Stimulated activated CD8-positive, alpha-beta memory T cell treated with anti-CD3 and anti-CD28 coated beads, Interleukin-7, amount 100 ng/mL, for 48 hours (primary cell): ENCODE measurements around the gene MOB3A.

Experiments used
- DNase-seq, 2 donors: peaks; one replicate each; pipeline ENCODE4 v3.0.0-alpha.2; 2020; ENCODE audit warnings: low read depth in 1 of 2; ENCODE audit errors: extremely low read depth in 1 of 2

Gene MOB3A

DNA sequence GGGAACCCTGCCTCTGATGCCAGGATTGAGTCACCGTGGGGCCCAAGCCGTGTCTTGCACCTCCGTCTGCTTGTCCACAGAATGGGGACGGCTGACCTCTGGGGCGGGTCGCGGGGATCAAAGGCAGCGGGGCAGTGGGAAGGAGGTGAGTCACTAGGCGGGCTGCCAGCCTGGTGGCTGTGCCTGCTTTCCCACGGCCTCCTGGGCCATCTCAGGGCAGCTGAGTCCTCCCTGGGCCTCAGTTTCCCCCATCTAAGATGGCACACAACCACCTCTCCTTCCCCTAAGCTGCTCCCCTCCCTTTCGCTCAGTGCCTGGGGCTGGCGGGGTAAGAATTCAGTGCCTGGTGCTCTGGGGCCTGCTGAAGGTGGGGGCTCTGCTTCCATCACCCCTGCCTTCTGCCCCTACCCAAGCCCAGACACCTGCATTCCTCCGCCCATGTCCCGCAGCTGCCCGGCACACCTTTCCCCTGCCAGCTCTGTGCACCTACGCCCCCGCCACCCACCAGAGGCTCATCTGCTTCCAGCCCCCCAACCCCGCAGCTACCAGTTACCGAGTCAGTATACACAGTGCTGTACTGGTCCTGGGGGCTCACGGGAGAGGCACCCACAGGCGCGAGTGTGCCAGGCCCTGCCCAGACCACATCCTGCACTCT is 48.5 kb downstream of the MOB3A start:
- DNase-seq, result no peak

DNA sequence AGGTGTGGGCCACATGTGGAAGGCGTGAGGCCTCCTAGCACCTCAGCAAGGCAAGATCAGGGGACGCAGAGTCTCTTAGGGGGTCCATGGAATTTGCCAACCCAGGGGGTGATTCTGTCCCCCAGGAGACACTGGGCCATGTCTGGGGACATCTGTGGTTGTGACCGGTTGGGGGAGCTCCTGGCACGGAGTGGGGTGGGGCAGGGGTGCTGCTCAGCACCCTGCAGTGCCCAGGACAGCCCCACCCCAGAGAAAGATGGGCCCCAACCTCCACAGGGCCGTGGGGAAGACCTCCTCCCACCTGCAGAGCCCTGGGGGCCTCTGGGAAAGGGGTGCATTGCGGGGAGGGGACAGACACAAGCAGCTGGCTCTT is 49.1 kb downstream of the MOB3A start:
- DNase-seq, result no peak

DNA sequence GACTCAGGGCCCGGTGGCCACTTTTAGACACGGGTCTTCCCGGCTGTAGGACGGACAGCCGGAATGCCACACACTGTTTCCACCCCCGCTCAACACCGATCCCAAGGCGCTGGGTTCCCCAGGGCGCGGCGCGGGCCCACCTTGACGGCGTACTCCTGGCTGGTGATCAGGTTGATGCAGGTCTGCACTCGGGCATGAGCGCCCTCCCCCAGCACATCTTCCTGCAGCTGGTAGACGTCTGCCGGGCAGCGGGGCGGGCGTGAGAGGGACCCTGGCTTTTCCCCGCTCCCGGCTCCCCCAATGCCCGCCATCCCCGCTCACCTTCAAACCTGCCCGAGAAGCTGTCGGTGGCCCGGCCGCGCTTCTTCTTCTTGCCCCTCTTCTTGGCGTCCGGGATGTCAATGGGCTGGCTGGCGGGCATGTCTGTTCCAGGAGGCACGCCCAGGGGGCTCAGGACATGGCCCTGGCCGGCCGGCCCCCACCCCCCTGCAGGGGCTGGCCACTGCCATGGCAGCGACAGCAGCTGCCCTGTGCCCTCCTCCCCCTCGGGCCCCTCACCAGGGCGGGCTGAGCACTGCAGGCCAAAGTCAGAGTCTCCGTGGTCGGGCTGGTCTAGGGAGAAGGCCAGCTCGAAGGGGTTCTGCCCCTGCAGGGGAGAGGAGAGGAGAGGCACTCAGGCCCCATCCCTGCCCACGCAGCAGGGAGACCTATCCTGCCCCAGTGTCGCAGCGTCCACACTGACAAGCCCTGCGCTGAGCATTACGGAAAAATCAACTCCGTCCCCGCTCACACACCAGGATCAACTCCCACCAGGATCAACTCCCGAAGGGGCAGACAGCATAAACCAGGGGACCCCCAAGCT is 49.8 kb downstream of the MOB3A start:
- no peak for DNase-seq

DNA sequence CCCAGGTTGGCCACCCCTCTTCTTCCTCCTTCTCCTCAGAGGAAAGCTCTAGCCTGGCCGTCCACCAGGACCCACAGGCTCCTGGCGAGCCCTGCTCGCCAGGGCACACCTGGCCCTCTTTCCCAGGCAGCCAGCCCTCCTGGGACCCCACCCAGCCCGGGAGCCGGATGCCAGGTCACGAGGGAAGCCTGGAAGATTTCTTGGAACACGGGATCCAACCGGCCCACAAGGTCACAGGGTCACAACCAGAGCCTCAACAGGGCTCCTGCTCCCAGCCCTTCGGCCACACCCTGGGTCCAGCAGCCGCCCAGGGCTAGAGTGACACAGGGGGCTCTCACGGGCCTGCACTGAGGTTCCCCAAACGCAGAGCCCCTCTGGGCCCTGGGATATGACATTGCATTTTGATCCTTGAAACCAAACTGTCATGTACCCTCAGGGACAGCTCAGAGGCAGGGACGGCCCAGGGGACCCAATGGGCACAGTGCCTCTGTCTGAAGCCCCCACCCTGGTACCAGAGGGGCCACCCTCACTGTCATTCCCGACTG is 50.6 kb downstream of the MOB3A start:
- no peak for DNase-seq

DNA sequence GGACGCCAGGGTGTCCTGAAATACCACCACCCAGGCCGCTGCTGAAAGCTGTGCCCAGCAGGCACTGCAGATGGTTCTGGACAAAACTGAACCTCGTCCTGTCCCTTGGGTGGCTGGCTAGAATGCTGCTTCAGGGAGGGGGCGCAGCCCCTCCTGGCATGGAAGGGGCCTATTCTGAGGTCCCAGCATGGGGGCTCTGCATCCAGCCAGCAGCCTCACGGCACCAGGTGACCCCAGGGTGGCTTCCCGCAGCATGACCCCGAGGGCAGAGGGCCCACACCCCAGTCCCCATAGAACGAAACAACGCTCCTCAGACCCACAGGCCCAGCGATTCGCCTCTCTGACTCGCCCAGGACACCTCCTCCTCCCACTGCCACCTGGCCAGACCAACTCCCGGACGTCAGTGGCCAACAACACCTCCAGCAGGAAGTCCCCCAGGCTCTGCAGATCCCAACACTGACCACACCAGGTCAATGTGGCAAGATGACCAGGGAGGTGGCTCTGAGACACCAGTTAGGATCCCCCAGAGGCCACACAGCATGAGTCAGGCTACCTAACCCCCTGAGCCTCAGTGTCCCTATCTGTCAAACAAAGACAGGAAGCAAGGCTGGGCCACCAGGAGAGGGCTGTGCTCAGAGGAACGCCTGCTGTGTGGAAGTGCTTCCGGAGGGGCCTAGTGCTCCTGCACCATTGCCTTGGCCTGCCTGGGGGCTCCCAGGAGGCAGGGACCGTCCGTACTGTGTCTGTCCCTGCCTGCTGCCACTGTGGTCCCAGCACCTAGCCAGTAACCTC is 51.2 kb downstream of the MOB3A start:
- no peak for DNase-seq

DNA sequence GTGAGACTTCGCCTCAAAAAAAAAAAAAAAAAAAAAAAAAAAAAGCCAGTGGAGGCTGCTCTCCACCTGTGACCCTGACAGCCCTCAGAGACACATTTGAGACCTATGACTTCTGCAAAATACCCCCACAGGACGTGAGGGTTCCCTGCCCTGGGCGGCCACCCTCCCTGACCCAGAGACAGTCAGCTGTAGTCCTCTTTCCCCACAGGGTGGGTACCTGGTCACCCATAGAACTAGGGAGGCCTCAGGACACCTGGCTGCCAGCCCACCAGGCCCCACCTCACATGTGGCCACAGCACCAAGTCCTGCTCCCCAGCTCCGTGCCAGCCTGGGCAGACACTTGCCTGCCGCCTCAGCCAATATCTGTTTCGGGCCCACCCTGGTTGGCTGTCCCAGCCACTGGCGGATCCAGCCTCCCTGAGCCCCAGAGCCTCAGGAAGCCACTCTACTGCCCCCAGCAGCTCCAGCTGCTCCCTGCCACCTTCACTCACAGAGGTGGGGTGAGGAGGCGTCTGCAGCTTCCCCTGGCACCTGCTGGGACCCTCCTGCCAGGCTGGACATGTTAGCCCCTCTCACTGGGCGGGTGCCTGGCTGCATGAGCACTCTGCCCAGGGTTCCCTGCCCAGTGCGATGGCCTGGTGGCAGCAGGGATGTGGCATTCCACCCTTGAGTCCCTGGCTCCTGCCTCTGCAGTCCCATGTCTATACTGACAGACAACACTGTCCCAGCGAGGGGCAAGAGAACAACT is 52.0 kb downstream of the MOB3A start:
- no peak for DNase-seq

DNA sequence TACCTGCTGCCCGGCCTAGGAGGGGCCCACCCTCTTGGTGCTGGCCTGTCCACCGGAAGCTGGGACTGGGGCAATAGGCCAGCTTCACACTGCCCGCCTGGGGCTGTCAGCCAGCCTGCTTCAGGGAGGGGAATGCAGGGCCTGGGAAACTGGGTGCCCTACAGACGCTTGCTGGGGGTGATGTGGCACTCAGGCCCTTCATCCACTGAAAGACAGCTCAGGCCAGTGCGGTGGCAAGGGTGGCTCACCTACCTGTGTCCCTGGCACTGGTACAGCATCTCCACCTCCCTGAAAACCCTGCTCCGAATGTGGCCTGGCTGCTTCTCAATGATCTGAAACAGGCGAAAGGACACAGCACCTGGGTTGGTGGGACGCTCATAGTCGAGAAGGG is 52.9 kb downstream of the MOB3A start:
- DNase-seq, result no peak

DNA sequence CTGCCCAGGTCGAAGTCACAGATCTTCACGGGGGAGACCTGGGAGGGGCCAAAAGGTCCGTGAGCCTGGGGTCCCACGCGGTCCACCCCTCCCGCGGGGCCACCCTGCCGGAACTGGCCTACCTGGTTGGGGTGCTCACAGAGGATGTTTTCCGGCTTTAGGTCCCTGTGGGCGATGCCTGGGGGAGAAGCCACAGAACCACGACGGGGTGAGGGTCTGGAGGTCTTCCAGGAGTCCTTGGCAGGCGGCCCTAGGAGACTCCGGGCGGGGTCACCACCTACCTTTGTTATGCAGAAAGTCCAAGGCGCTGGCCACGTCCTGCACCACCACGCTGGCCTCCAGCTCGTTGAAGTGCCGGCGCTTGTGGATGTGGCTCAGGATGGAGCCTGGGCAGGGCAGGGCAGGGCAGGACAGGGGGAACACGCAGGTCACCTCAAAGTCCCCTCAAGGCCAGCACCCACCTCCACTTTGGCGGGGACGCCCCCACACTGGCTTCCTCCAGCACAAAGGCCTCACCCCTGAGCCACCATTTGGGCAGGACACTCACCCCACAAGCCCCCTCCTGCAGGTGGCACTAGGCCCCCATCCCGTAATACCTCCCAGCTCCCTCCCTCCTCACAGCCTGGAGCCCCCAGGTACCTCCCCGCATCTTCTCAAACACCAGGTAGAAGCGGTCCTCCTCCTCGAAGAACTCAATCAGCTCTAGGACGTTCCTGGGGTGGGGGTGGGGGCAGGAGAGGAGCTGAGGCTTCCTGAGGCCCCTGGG is 53.5 kb downstream of the MOB3A start:
- DNase-seq, result no peak

DNA sequence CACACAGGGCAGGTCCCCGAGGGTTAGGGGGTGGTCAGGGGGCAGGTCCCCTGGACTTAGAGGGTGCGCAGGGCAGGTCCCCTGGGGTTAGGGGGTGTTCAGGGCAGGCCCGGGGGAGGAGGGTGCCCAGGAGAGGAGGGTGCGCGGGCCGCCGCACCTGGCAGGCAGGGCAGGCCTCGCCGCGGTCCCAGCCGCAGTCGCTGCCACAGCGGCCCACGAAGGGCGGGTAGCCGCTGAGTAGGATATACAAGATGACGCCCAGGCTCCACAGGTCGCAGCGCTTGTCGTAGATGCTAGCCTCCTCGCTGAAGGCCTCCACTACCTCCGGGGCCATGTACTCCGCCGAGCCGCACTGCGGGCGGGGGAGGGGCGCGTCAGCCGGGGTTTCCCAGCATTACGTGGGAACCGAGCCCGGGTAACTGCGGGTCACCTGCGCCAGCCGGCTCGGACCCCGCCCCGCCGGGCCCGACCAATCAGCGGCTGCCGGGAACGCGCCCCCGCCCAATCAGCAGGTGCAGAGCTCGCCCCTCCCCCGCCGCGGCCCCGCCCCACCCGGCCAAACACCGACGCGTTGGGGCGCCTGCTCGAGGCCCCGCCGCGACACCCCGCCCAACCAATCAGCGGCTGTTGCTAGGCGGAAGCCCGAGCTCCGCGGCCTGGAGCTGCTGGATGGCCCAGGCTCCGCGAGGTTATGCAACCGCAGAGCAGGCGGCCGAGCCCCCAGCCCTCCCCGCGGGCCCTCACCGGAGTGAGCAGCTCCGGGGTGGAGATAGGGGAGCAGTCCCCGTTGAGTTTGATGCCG is 54.2 kb downstream of the MOB3A start:
- peak; percentile 99 for DNase-seq

DNA sequence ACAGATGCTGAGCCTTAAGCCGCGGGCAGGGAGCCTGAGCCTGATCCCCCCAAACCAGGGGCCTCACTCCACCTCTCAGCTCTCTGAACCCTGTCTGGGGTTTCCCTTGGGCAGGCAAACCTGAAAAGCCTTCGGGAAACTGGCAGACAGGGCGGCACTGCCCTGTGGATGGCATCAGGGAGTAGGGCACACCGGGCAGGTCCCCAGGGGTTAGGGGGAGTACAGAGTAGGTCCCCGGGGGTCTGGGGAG is 54.8 kb downstream of the MOB3A start:
- DNase-seq, result no peak

DNA sequence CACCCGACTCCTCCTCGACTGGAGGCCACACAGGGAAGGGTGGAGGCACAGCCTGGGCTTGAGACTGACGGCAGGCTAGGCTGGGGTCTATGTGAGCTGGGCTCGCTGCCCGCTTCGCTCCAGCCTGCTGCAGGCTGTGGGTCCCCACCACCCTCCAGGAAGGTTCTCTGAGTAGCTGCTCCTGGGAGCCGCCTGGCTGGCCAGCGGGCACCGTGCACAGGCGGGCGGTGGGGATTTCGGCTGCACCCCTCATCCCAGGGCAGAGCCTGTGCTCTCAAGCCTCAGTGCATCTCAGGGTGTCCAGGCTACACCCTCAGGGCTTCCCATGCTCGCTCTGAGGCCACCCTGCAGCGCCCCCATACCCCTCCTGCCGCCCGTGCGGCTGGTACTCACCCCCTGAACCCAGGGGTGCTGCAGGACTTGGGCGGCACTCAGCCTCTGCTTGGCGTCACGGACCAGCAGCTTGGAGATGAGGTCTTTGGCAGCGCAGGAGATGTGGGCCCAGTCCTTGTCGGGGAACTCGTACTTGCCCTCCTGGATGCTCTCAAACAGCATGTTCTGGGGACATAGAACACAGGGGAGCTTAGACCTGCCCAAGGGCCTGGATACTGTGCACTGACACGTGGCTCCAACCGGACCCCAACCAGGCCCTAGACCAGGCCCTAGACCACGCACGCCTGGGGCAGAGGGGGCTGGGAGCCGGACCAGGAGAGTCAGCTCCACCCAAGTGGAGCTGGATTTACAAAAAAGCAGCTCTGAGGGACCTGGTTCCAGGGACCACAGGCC is 55.3 kb downstream of the MOB3A start:
- DNase-seq, result no peak

DNA sequence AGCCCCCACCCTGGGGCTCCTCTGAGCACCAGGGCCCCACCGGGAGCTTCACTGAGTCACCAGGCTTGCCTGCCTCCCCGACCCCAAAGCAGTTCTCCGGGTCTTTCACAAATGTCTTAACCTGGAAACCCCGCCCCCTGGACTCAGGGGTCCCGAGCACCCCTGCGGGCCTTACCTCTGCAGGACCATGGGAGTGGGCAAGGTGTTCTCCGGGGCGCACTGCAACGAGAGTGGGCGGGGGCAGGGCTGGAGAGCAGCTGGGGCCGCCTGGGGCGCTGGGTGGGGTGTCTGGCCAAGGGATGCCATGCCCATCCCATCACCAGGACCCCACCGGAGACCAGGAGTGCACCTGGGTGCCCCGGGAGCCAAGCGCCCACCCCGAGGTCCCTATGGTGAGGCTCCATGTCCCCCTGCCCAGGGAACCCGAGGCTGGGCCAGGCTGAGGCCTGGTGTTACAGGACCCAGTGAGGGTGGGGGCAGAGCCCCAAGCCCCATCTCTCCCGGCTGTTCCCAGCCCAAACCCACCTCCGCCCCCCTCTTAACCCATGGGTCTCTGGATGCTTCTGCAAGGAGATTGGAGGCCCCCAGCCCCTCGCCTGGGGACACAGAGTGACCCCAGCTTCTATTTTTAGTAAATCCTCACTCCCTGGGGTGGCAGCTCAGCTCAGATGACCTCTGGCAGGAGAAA is 56.0 kb downstream of the MOB3A start:
- no peak for DNase-seq

DNA sequence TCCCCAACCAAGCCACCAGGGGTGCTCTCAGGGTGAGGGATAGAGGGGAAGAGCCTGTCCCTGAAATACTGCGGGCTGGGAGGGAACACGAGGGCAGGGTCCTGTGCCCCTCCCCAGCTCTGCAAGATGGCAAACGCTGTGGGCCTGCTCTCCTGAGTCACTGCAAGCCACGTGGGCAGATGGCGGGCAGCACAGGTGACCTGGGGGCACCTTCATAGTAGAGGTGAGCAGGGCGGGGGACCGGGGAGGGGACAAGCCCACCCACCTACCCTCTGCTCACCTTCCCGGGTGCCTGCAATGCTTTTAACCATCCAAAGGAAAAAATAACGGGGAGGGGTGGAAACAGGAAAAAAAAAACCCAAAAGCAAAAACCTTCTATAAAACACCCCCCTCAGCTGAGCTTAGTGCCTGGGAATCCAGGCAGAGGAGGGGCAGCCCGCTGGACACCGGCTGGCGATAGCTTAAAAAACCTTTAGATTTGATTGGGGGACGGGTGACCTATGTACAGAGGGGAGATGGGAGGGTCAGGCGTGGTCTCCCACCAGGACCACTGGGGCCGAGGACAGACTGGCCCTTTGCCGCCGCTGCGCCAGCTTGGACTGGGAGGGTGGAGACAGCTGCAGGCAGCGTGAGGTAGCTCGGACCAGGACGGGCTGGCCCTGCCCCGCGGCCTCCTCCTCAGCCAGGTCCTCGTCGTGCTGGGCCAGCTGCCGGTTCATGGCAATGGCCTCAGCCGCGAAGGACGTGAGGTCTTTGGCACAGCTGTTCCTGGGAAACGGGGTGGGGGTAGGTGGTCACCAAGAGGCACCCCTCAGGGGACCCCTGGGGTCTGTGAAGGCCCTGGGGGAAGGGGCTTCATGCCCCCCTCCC is 56.8 kb downstream of the MOB3A start:
- no peak for DNase-seq

DNA sequence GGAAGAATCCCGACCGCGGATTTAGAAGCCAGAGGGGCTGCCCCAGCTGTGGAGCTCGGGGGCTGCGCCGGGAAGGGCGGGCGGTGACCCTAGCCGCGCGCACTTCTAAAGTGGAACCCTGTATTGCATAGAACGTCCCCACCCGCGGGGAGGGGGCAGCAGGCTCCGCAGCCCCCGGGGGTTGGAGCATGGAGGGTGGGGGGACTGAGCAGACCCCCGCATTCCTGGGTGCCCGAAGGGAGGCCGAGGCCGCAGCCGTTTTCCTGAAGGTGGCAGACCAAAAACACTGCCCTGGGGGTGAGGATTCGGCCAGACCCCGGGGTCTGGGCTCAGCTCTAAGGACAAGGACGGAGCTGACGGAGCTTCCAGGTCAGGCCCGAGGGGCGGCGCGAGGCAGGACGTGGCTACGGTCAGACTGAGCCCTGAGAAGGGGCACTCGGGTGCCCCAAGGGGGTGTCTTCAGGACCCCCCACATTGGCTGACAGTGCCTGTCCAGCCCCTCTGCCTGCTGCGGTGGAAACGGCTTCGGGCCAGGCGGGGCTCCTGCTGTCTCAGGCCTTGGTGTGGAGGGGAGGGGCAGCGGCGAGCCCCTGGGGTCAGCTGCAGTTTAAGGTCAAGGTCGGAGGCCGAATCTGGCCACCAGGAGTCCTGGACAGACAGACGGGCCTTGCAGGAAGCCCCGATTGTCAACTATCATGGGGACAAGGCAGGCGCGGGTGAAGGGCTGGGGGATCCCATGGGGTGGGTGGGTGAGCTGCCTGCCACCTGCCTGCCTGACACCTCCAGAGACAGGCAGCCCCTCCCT is 57.6 kb downstream of the MOB3A start:
- no peak for DNase-seq

DNA sequence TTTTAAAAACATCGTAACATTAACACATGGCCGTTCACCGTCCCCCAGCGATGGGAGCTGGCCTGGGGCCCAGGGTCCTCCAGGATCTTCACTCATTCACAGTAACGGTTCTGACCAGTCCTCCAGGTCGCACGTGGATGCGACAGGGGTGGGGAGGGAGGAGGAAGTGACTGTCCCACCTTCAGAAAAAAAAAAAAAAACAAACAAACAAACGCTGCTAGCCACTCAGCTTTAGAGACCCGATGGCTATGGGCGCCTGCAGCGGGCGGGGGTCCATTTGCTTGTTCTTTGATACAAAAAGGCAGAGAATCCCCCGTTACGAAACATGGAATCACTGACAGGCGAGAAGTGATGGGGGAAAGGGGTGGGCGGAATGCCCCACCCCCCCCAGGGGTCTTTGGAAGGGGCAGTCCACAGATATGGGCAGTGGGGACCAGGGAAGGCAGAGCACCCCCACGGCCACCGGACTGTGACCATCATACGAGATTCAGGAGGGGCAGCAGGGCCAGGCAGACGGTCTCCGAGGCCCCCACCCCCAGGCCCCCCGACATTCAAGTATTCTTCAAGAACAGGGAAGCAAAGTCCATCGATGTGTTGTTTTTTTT is 58.4 kb downstream of the MOB3A start:
- no peak for DNase-seq

DNA sequence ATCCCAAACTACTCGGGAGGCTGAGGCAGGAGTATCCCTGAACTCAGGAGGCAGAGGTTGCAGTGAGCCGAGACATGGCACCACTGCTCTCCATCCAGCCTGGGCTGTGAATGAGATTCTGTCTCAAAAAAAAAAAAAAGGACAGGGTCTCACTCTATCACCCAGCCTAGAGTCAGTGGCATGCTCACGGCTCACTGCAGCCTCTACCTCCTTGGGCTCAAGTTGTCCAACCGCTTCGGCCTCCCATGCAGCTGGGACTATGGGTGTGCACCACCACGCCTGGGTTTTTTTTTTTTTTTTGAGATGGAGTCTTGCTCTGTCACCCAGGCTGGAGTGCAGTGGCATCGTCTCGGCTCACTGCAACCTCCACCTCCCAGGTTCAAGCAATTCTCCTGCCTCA is 59.7 kb downstream of the MOB3A start:
- DNase-seq, result no peak
